Pancreas (tissue), 10 donors: ENCODE measurements around the gene TOR1B. TPM values are rescaled to one million over a fixed set of nuclear protein-coding genes. Genes with fewer than 3 reads are reported as not detected.

Experiments
- ATAC-seq, 4 donors: fragments of 200-7000 bp; cut with Tn5 transposase; one replicate each; pipeline versions ENCODE4 v1.8.0 to v1.9.1; 2020; ENCODE audit warnings: mild to moderate bottlenecking in 4 of 4, moderate library complexity in 4 of 4
- DNase-seq, 6 donors: peaks; one replicate each; pipeline ENCODE4 v3.0.0-alpha.2; 2020
- FAIRE-seq: peaks from 2 replicates; lab custom pipeline; 2012; peaks lifted over from hg19 to GRCh38; lab: Jason Lieb, UNC
- H3K27ac ChIP-seq, 4 donors: fragments of 200-600 bp; sonication (generic); 1 replicate in 3 of 4; 2 replicates in 1 of 4; pipeline versions ENCODE4 v1.5.0 to v1.8.0; 2020
- H3K27me3 ChIP-seq, 4 donors: fragments of 200-600 bp; one replicate each; pipeline ENCODE4 v1.8.0; 2021
- H3K36me3 ChIP-seq, 3 donors: fragments of 200-600 bp; sonication (generic) in 1 of 3; one replicate each; pipeline versions ENCODE4 v1.5.0 to v1.8.0; 2020 to 2021
- H3K4me1 ChIP-seq, 3 donors: fragments of 200-600 bp; one replicate each; pipeline ENCODE4 v1.8.0; 2021
- H3K4me3 ChIP-seq, 4 donors: fragments of 200-600 bp; sonication (generic) in 2 of 4; one replicate each; pipeline versions ENCODE4 v1.5.0 to v1.8.0; 2020 to 2021
- H3K9me3 ChIP-seq, 4 donors: fragments of 200-600 bp; one replicate each; pipeline ENCODE4 v1.8.0; 2021
- CTCF ChIP-seq, 4 donors: fragments of 200-600 bp; sonication (generic) in 3 of 4; IDR thresholded peaks; one replicate each; pipeline versions ENCODE4 v1.5.0 to v1.8.0; 2021; ENCODE audit warnings: antibody characterized with exemption in 4 of 4
- WGBS, 2 donors: extraction: QIAGEN DNeasy Blood & Tissue Kit; methylation state at CpG; one replicate each; pipeline ENCODE4 v1.1.7; 2013; 5-methylcytosine and 5-hydroxymethylcytosine counted together
- intact Hi-C, 3 donors: fragments of 100-400 bp; cut with DNase I; formaldehyde crosslinking; loops; one replicate each; pipeline versions ENCODE4 v1.11.1 to v1.14.2; 2022
- polyA plus RNA-seq, 2 donors: library from polyadenylated mRNA; stranded (reverse); fragments of 200-250 nt; gene quantifications; one replicate each; pipeline ENCODE4 v1.2.3, GENCODE V29; 2013
- total RNA-seq, 6 donors: library from RNA; stranded (reverse); fragmentation: NEBNext Ultra II Directional in 4 of 6; extraction: Animal tissue kit (Norgen Biotek cat#: 25700) in 4 of 6; gene quantifications; one replicate each; pipeline versions ENCODE4 v1.2.1 to v1.2.4, GENCODE V29; 2021 to 2023
- donor health status: healthy with polysubstance abuse.
- donor health status: DM: no; HTN: no; CAD: no; lungs with moderate emphysema.
- donor health status: DM: no; HTN: no; CAD: no.
- donor health status: control.
- donor health status: control.
- donor health status: Bipolar disorder and iron deficiency.
- donor health status: DM: yes; HTN: yes; CAD: no.
- donor health status: DM: no; HTN: no; CAD: no.
- donor health status: DM: no; HTN: no; CAD: no.
- donor health status: DM: yes; HTN: yes; CAD: no.

TOR1B gene
- total and polyA plus RNA-seq, 8 donors = 6.1 to 17.3 (median 11.2) TPM

GRCh38 chr9:129776566-129776937 lies 26.4 kb upstream of the TOR1B start:
- Histone ChIP-seq H3K36me3 (no peaks in the 10 kb centered on the region), H3K27ac (no peak overlapping the region), H3K4me1 (peaks cover 0 to 10% (median 5%) of the 10 kb centered on the region in 3 donors), H3K27me3 (no peaks in the 10 kb centered on the region), H3K4me3 (no peak overlapping the region), H3K9me3 (no peaks in the 10 kb centered on the region)
- intact Hi-C loops = no loop called here
- FAIRE-seq = no peak
- no peak for TF ChIP-seq CTCF (IDR thresholded peaks at IDR 0.05)
- ATAC-seq = no peak
- no peak for DNase-seq
- 78 to 85% methylated on average over 8 of the region's 8 CpGs for WGBS, 2 donors

GRCh38 chr9:129776938-129777768 lies 25.8 kb upstream of the TOR1B start:
- peaks cover 0 to 10% (median 5%) of the 10 kb centered on the region in 3 donors for H3K4me1 ChIP-seq
- no peak overlapping the region for H3K4me3 ChIP-seq
- DNase-seq = peak; percentile 42 to 76 (median 65)
- no peak for TF ChIP-seq CTCF (IDR thresholded peaks at IDR 0.05)
- no peaks in the 10 kb centered on the region for H3K9me3 ChIP-seq
- no peaks in the 10 kb centered on the region for H3K27me3 ChIP-seq
- no peaks in the 10 kb centered on the region for H3K36me3 ChIP-seq
- peak in 3 of 4 donors; percentile 55 to 83 (median 59) for ATAC-seq
- intact Hi-C loops = no loop called here
- no peak overlapping the region for H3K27ac ChIP-seq
- 69 to 71% methylated on average over 16 of the region's 16 CpGs for WGBS, 2 donors
- FAIRE-seq = no peak

- ATAC-seq (no peak), DNase-seq (no peak), FAIRE-seq (no peak)
- Histone ChIP-seq H3K4me3 (no peak overlapping the region), H3K9me3 (no peaks in the 10 kb centered on the region), H3K4me1 (peaks cover 0 to 10% (median 5%) of the 10 kb centered on the region in 3 donors), H3K36me3 (no peaks in the 10 kb centered on the region), H3K27ac (no peak overlapping the region), H3K27me3 (no peaks in the 10 kb centered on the region)
- no peak for TF ChIP-seq CTCF (IDR thresholded peaks at IDR 0.05)
- intact Hi-C loops = no loop called here
- WGBS, 2 donors = 80% methylated on average over 11 of the region's 11 CpGs
Observed at GRCh38 chr9:129777769-129778130, 25.2 kb upstream of the TOR1B start.

- no peak for ATAC-seq
- no peak overlapping the region for H3K4me3 ChIP-seq
- 78 to 90% methylated on average over 3 of the region's 3 CpGs for WGBS, 2 donors
- intact Hi-C loops = no loop called here
- H3K36me3 ChIP-seq = no peaks in the 10 kb centered on the region
- peaks cover 0 to 6% (median 5%) of the 10 kb centered on the region in 3 donors for H3K4me1 ChIP-seq
- H3K27me3 ChIP-seq = no peaks in the 10 kb centered on the region
- no peak for DNase-seq
- no peak for TF ChIP-seq CTCF (IDR thresholded peaks at IDR 0.05)
- H3K27ac ChIP-seq = no peak overlapping the region
- no peak for FAIRE-seq
- no peaks in the 10 kb centered on the region for H3K9me3 ChIP-seq
Observed at GRCh38 chr9:129778469-129778868, 24.5 kb upstream of the TOR1B start.
